GM21515 (cell line): Measurements from ENCODE around the gene TWNK.
A peak's percentile ranks its signal among the peaks of the same experiment; 100 is the strongest.

ENCODE experiments used
- ATAC-seq: cut with Tn5 transposase; IDR thresholded peaks from one replicate; pipeline ENCODE4 v1.9.1; 2021; ENCODE audit not compliant: unreplicated experiment

TWNK gene

GRCh38 chr10:101010329-101010728 lies 23.0 kb downstream of the TWNK start:
- ATAC-seq: no peak

DNA sequence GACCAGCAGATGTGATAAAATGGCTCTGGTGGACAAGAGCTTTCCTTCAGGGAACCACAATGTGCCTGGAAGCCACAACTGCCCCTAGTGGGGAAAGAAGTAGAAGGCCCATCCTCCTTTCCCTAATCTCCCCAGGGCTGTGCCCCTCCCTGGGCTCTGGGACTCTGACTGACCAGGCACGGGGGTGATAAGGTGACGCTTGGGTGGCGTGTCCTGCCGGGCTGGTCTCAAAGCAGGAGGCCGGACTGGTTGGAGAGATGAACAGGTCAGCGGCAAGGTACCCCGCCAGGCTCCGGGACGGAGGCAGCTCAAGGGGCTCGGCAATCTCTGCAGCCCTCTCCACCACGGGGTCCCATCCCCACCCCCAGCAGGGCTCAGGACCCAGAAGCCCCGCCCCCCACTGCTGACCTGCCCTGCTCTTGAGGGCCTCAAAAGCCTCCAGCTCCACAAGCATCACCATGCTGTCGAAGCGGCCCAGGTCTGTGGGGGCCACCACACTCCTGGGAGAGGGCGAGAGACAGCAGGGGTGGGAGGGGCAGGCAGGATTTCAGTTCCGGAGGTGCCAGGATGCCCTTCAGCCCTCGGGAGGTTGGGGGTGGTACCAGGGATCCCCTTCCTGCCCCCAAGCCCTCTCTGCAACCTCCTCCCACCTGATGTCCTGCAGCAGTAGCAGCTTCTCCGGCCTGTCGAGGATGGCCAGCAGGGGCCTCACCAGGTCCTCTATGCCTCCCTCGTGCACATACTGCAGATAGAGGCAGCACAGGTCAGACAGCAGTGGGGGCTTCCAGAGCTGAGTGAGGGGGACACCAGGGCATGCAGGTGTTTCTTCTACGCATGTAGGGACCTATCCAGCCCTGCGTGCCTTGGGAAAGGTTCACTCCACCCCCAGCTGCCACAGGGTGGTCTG lies 24.4 kb downstream of the TWNK start:
- ATAC-seq: no peak

DNA sequence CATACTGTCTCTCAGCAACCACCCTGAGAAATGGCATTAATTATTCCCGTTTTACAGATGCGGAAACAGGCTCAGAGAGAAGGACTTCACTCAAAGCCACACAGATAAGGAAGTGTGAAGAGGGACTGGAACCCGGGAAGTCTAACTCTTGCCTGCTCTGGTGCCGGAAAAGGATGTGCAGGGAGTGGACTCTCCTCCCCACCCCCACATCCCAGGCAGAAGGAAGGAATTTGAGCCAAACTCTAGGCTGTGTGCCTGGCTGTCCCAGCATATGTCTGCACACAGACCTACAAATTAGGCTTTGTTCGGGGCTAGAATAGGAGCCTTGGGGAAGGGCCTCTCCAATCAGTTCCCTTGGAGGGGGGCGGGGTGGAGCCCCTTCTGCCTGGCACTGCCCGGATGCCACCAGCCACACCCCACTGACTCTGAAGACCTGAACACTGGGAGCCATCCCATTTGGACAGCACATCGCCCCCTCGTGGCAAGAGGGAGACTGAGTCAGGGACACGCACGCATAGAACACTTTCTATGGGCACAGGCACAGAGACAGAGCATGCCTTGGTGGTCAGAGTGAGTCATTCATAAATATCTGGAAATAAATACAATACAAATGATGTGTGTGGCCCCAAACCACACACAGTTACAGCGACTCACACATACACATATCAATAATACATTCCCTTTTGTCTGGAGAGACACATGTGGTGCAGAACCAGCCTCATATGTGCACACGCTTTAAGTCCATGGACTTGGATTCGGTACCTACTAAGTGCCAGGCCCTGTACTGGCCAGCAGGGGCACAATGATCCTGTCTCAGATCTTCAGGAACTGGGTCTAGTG lies 25.4 kb downstream of the TWNK start:
- peak; percentile 70 for ATAC-seq

DNA sequence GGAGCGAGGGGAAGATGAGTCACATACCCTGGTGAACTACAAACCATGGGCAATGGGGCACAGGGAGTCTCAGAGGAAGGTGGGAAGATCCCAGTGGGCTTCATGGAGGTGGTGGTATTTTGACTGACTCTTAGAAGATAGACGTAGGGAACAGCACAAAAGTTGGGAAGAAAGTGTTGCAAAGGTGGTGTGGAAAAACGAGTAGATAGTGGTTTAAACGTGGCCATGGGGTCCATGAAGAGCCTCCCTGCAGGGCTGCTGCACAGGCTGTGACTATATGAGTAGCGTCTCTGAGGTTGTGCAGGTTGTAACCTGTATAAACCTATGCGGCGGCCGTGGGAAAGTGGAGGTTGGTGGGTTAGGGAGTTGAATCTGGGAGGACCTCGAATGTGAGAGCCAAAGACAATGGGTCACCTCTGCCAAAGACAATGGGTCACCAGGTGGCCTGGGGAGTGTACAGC lies 26.1 kb downstream of the TWNK start:
- no peak for ATAC-seq

GRCh38 chr10:101014230-101014884 lies 27.0 kb downstream of the TWNK start:
- peak; percentile 48 for ATAC-seq

DNA sequence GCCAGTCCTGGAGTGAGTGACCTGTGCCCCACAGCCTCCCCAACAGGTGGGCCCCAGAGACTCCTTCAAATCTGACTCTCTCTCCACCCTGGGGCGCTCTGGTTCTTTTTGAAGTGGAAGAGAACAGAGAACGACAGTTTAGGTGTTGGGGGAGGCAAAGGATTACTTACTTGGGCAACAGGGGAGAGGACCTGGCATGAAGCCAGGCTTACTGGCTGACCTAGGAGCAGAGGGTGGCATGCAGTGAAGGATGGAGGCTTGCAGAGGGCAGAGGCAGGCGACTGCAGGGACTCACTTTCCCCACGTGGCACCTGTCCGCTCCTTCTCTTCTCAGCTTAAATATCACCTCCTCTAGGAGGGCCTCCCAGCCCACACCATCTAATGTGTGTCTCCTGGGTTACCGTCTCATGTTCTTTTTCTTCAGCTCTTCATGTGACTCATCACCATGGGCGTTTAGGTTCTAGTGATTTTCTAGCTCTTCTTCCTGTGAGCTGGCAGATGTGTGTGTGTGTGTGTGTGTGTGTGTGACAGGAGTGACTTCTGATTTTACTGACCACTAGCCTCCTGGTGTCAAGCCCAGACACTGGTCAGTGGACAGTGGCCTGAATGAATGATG lies 27.7 kb downstream of the TWNK start:
- no peak for ATAC-seq

DNA sequence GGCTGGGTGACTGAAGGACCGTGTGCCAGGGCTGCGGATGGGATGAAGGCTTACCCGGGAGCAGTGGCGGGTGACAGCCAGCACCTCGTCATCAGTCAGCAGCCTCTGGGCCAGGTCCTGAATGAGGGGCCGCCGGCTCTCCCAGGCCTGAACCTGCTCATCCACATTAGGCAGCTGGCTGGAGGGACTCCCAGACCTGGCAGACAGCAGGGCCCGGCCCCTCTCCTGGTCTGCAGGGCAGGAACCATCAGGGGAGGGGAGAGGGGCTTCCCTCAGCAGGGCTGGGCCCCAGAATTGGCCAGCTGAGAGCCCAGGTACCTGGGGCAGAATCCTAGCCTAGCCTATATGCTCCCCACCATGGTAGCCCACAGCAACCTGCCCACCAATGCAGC lies 28.2 kb downstream of the TWNK start:
- no peak for ATAC-seq

GRCh38 chr10:101016814-101017213 lies 29.5 kb downstream of the TWNK start:
- ATAC-seq: no peak

- no peak for ATAC-seq
These were observed 30.8 kb downstream of the TWNK start for GRCh38 chr10:101018118-101018599.

DNA sequence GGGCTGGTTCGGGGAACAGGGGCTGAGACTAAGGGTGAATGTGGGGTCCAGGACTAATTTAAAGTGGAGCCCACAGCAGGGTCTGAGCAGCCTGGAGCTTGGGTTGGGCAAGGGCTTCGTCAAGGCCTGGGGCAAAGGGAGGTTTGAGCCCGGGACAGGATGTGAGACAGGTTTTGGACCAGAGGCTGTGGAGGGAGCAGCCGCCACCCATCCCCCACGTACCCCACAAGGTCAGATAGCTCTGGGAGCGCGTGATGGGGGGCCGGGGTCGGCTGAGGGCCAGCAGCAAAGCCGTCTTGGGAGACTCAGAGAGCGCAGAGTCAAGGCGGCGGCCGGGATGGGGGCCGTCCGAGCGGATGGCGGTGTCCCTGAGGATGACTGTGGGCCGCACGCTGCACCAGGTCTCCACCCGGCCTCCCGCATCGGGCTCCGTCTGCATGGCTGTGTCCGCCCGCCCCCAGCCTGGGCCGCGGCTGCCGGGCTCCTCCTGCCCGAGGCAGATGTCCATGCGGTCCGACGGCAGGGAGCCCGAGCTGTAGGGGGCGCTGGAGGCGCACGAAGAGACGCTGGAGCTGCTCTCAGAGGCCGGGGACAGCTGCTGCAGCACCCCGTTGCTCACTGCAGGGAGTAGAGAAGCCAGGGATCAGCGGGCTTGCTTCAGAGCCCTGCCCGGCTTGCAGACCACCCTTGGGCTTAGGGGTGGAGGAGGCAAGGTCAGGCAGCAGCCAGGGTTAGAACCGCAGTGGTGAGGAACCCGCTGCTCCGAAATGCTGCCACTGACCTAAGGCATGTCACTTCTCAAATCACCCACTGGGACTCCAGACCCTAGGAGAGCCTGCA lies 31.5 kb downstream of the TWNK start:
- no peak for ATAC-seq

DNA sequence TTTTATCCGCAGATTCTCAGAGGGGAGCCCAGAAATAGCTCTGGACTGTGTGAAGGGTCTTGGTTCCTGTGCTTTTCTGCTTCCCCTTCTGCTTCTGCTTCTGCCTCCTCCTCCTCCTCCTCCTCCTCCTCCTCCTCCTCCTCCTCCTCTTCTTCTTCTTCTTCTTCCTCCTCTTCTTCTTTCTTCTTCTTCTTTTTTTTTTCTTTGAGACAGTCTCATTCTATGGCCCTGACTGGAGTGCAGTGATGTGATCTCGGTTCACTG lies 32.0 kb downstream of the TWNK start:
- no peak for ATAC-seq

DNA sequence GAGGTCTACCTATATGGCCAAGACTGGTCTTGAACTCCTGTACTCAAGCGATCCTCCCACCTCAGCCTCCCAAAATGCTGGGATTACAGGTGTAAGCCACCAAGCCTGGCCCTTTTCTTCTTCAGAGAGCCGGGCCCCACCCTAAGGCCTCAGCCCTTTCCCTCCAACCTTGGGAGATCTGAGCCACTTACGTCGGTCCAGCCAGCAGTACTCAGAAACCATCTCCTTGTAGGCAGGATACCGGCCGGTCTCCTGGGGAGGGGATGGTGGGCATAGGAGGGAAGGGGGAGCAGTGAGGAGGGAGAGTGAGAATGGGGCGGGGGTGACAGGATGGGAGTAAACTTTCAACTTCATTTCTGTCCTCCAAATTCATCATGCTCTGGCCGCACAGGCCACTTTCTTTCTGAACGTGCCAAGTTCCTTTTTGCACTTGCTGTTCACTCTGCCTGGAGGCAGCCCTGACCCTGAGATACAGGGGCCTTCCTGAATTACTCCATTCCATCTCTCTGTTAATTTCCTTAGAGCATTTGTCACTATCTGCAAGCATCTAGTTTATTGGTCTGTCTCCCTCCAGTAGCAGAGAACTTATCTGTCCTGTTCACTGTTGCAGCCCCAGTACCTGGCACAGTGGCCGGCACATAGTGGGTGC lies 33.2 kb downstream of the TWNK start:
- ATAC-seq: no peak

DNA sequence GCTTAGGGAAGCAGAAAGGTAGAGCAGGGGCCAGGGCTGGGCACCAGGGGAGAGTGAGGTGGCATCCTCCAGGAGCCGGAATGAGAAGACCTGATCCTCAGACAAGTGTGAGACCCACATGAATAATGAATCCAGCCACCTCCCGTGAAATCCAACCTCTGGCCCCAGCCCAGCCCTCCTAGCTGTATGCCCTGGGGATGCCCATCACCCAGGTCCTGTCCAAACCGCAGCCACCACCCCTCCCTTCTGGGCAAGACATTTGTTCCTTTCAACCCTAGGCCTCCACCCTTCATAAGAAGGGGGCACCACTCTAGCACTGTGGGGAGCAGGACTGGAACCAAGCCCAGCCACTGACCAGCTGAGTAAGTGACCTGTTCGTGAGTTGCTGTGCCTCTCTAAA lies 33.9 kb downstream of the TWNK start:
- ATAC-seq: no peak

GRCh38 chr10:101021692-101022251 lies 34.4 kb downstream of the TWNK start:
- no peak for ATAC-seq

DNA sequence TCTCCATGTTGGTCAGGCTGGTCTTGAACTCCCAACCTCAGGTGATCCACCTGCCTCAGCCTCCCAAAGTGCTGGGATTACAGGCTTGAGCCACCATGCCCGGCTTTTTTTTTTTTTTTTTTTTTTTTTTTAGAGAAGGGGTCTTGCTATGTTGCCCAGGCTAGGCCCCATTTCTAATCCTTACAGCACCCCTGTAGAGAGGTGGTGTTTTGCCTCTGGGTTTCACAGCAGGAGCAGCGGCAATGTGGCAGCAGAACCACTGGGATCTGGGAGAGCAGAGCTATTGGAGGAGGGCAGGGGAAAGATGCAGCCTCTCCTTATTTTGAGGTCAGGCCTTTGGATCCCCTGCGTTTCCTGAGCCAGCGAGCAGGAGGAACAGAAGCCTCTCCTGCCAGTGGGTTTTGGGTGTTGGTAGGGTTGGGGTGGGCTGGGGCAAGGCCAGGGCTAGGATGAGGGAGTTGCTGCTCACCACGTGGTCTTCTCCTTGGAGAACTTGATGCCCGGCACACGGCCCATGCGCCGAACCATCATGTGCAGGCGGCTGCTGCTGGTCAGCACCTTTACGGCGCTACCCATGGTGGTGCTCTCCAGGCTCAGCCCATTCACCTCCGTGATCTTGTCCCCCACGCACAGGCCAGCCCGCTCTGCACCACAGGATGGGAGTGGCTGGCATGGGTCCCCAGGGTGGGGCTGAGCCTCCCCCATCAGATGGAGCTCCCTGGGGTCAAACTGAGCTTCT lies 35.8 kb downstream of the TWNK start:
- ATAC-seq: no peak

DNA sequence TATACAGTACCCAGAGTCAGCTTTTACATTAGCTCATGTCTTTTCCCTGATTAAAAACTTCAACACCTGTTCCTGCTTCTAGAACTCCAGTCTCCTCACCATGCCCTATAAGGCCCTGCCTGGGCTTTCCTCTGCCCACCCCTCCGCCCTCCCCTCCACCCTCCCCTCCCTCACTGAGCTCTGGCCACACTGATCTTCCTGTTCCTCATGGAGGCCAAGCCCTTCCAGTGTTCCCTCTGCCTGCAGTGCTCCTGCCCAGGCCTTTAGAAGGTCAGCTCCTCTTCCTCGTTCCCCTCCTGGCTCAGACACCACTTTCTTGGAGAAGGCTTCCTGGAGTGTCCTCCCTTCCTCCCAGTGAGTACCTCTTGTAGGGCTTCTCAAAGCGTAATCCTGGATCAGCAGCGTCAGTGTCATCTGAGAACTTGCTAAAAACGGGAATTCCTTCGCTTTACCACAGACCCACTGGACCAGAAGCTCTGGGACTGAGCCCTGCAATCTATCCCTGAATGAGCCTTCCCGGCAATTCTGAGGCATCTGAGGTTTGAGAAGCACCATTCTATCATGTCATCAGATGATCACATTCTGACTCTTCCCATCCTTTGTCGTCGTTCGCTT lies 39.9 kb downstream of the TWNK start:
- ATAC-seq: no peak

GRCh38 chr10:101028446-101029337 lies 41.3 kb downstream of the TWNK start:
- no peak for ATAC-seq
